ENCODE data around the gene UBE2F.

- TF ChIP-seq CTCF (conservative IDR thresholded peaks at IDR 0.05 in 1 of 2, IDR thresholded peaks at IDR 0.05 in 1 of 2; ENCODE audit: low read depth in 1 of 2, low read length in 2 of 2) (no peak), EZH2 (IDR thresholded peaks at IDR 0.05; ENCODE audit: low read length, missing control alignments) (no peak)
These were observed 36.8 kb upstream of the UBE2F start for GRCh38 chr2:237929979-237930378.

Data from fibroblast of lung (primary cell).